HG02571 (cell line): ENCODE results near the gene DDX53.

Experiments used
- ATAC-seq: cut with Tn5 transposase; IDR thresholded peaks from one replicate; pipeline ENCODE4 v1.9.1; 2021; ENCODE audit warnings: mild to moderate bottlenecking, moderate library complexity; ENCODE audit not compliant: unreplicated experiment

DDX53 gene

GRCh38 chrX:23048806-23049573 is 49.2 kb downstream of the DDX53 start:
- no peak for ATAC-seq

- no peak for ATAC-seq
Observed at GRCh38 chrX:23052324-23052723, 52.6 kb downstream of the DDX53 start.
